Gastroesophageal sphincter (tissue), 3 donors: Measurements from ENCODE around the gene CDH15.

Source experiments
- POLR2A ChIP-seq, 2 donors: fragments of 450-650 bp; IDR thresholded peaks; one replicate each; pipeline ENCODE4 v1.6.1; 2017; ENCODE audit warnings: antibody characterized with exemption in 2 of 2, mild to moderate bottlenecking in 2 of 2, moderate library complexity in 1 of 2
- TF ChIP-seq, protein P1 (sequence below), 4 experiments: fragments of 200-600 bp in 2 of 4; fragments of 450-650 bp in 2 of 4; sonication (generic) in 1 of 4; IDR thresholded peaks; one replicate each; pipeline ENCODE4 v1.5.1; 2017 to 2019; ENCODE audit warnings: antibody characterized with exemption in 4 of 4, mild to moderate bottlenecking in 2 of 4, moderate library complexity in 2 of 4

DNA sequence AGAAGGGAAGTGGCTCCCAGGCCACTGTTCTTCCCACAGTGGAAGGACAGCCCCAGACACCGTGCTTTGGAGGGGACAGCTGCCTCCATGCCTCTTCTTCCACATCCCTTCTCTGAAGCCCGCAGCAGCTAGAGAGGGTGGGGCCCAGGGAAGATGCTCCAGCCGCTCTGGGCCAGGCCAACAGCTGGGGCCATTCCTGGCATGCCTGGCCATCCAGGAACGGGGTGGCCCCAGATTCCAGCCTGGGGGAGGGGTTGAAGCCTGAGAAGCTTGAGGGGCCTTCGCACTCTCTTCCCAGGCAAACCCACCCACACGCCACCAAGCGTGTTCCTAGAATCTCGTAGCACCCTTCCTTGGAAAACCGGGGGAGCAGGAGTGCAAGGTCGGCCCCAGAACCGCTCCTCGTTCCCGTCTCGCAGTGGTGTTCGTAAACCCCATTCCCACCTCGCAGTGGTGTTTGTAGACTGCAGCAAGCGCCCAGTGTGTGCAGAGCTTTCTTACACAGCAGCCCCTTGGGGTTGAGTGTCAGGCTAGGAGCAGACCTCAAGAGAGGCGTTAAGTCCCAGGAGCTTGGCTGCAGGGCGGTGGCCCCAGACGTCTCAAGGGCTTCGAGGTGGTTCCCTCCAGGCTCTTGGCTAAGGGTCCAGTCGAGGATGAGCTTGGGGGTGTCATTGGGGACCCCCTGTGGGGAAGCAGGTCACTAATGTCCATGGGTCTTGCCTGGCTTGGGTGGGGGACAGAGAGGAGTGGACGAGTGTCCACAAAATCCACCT lies 2.7 kb downstream of the CDH15 start:
- TF ChIP-seq, protein P1, sequence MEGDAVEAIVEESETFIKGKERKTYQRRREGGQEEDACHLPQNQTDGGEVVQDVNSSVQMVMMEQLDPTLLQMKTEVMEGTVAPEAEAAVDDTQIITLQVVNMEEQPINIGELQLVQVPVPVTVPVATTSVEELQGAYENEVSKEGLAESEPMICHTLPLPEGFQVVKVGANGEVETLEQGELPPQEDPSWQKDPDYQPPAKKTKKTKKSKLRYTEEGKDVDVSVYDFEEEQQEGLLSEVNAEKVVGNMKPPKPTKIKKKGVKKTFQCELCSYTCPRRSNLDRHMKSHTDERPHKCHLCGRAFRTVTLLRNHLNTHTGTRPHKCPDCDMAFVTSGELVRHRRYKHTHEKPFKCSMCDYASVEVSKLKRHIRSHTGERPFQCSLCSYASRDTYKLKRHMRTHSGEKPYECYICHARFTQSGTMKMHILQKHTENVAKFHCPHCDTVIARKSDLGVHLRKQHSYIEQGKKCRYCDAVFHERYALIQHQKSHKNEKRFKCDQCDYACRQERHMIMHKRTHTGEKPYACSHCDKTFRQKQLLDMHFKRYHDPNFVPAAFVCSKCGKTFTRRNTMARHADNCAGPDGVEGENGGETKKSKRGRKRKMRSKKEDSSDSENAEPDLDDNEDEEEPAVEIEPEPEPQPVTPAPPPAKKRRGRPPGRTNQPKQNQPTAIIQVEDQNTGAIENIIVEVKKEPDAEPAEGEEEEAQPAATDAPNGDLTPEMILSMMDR (IDR thresholded peaks at IDR 0.05) = no peak
- no peak for TF ChIP-seq POLR2A (IDR thresholded peaks at IDR 0.05)
